HG02763 (cell line): Measurements from ENCODE around the gene CLTA.
A peak's percentile ranks its signal among the peaks of the same experiment; 100 is the strongest.
"Not testable (repeated sequence)": the region's sequence is repeated elsewhere in the genome, so short reads cannot be mapped to it uniquely, and the experiment has no call there.

Source experiments
- ATAC-seq: cut with Tn5 transposase; IDR thresholded peaks from one replicate; pipeline ENCODE4 v1.9.1; 2021; ENCODE audit warnings: mild to moderate bottlenecking, moderate library complexity; ENCODE audit not compliant: unreplicated experiment

Gene CLTA

GRCh38 chr9:36158122-36158521, 32.6 kb upstream of the CLTA start:
- ATAC-seq: no peak

- ATAC-seq: no peak
Observed at GRCh38 chr9:36158917-36159316, 31.8 kb upstream of the CLTA start.

- not testable (repeated sequence) for ATAC-seq
Observed at GRCh38 chr9:36159509-36159908, 31.2 kb upstream of the CLTA start.

- ATAC-seq: not testable (repeated sequence)
Observed at GRCh38 chr9:36160126-36160525, 30.6 kb upstream of the CLTA start.

- ATAC-seq: no peak
Observed at GRCh38 chr9:36161187-36161586, 29.5 kb upstream of the CLTA start.

DNA sequence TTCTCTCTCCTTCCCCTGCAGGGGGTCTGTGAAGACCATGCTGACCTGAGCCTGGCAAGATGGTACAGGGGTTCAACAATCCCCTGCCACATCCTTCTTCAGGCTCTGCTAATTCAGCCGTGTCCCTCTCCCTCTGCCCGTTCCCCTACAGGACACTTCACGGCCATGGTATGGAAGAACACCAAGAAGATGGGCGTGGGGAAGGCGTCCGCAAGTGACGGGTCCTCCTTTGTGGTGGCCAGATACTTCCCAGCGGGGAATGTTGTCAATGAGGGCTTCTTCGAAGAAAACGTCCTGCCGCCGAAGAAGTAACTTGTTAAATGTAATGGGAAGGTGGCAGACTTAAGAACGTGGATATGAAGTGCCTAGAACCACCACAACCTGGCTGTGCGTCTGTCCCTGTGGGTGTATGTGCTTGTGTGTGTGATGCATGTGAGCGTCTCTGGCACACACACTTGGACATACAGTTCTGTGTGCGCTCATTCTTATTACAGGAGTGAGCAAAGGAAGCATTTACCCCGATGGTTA, 28.4 kb upstream of the CLTA start:
- ATAC-seq: no peak

GRCh38 chr9:36163049-36163785, 27.5 kb upstream of the CLTA start:
- ATAC-seq: no peak

DNA sequence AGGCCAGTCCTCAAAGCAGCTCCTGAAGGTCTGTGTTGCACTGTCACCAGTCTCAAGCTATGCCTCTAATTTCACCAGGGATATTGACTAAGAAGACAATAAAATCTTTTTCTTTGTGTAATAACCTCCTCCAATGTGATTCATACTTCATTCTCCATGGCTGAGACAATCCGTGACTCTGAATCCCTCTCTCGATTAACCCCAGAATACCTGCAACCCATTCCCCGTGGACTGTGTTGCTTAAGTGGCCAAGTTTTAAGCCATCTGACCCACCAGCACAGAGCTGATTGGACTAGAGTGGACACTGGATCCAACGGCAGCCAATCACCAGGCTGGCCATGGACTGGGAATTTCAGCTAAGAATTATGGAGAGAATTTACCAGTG, 26.9 kb upstream of the CLTA start:
- no peak for ATAC-seq

GRCh38 chr9:36164372-36164771, 26.3 kb upstream of the CLTA start:
- no peak for ATAC-seq

GRCh38 chr9:36164989-36165388, 25.7 kb upstream of the CLTA start:
- no peak for ATAC-seq

- ATAC-seq: no peak
Observed at GRCh38 chr9:36165826-36166167, 24.9 kb upstream of the CLTA start.

- peak; percentile 88 for ATAC-seq
Observed at GRCh38 chr9:36166168-36166927, 24.4 kb upstream of the CLTA start.

DNA sequence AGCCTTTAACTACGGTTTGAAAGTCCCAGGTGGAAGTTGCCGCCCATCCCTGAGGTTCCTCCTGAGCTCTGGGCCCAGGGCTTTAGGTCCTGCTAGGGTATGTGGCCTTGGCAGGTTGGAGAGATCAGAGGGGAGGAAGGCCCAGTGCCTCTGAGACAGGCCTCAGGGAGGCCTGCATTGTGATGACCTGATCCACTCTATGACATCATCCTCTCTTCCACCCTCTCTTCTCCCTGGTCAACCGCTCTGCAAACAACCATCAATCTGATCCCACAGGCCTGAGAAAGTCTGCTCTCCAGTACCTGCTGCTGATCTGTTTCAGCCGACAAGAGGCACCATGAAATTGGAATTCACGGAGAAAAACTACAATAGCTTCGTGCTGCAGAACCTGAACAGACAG, 21.6 kb upstream of the CLTA start, which contains the start of gene CCIN:
CCIN (plus strand) TSS at position 223 of the 400 bp plus-strand sequence; CDS start at position 338, 115 bp downstream.
- no peak for ATAC-seq

GRCh38 chr9:36169708-36170107, 21.0 kb upstream of the CLTA start:
- no peak for ATAC-seq

GRCh38 chr9:36170531-36170930, 20.2 kb upstream of the CLTA start:
- ATAC-seq: no peak

DNA sequence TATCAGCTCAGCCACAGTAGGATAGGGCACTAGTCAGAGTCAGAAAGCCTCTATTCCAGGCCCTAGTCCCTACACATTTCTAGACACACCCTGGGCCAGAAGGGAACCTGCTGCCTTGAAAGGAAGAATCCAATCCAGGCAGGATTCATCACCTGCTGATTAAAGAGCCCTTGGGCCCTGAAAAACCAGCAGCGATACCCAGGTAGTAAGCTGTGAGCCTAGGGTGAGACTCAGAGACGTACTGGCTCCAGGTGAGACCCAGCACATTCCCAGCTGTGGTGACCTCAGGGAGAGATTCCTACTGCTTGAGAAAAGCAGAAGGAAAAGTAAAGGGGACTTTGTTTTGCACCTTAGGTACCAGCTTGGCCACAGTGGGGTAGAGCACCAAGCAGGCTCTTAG, 16.9 kb upstream of the CLTA start:
- no peak for ATAC-seq

DNA sequence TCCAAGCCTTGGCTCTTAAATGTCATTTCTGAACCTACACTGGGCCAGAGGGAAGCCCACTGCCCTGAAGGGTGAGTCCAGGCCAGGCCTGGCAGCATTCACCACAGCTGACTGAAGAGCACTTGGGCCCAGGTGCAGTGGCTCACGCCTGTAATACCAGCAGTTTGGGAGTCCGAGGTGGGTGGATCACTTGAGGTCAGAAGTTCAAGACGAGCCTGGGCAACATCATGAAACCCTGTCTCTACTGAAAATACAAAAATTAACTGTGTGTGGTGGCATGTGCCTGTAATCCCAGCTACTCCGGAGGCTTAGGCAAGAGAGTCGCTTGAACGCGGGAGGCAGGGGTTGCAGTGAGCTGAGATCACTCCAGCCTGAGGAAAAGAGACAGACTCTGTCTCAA, 16.4 kb upstream of the CLTA start:
- ATAC-seq: no peak

DNA sequence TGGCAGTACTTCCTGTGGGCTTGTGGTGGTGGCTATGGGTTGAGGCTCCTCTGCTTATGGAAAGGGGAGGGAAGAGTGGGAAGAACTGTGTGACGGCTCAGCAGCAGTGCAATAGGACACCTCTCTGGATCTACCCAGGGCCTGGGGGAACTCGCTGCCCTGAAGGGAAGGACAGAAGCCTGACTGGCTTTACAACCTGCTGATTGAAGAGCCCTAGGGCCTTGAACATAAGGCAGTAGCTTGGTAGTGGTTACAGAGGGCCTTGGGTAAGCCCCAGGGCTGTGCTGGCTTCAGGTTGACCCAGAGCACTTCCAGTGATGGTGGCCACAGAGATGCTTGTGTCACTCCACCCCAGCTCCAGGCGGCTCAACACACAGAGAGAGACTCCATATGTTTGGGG, 16.0 kb upstream of the CLTA start:
- no peak for ATAC-seq

DNA sequence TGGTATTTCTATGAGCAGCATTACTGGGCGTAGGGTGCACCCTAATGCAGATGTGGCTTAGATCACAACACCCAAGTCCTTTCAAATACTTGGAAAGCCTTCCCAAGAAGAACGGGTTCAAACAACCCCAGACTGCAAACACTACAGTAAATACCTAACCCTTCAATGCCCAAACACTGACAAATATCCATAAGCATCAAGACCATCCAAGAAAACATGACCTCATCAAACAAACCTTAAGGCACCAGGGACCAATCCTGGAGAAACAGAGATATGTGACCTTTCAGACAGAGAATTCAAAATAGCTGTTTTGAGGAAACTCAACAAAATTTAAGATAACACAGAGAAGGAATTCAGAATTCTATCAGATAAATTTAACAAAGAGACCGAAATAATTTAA, 15.5 kb upstream of the CLTA start:
- ATAC-seq: not testable (repeated sequence)

DNA sequence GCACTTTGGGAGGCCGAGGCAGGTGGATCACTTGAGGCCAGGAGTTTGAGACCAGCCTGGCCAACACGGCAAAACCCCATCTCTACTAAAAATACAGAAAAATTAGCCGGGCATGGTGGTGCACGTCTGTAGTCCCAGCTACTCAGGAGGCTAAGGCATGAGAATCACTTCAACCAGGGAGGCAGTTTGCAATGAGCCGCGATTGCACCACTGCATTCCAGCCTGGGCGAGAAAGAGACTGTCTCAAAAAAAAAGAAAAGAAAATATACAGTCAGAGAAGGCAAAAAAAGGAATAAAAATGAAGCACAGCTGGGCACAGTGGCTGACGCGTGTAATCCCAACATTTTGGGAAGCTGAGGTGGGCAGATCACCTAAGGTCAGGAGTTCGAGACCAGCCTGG, 14.2 kb upstream of the CLTA start:
- ATAC-seq: not testable (repeated sequence)

DNA sequence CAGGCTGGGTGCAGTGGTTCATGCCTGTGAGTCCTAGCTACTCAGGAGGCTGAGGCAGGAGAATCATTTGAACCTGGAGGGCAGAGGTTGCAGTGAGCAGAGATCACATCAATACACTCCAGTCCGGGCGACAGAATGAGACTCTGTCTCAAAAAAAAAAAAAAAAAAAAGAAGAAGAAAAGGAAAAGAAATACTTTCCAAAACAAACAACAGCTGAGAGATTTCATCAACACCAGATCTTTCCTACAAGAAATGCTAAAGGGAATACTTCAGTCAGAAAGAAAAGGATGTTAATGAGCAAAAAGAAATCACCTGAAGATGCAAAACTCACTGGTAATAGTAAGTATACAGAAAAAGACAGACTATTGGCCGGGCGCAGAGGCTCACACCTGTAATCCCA, 13.2 kb upstream of the CLTA start:
- ATAC-seq: no peak

DNA sequence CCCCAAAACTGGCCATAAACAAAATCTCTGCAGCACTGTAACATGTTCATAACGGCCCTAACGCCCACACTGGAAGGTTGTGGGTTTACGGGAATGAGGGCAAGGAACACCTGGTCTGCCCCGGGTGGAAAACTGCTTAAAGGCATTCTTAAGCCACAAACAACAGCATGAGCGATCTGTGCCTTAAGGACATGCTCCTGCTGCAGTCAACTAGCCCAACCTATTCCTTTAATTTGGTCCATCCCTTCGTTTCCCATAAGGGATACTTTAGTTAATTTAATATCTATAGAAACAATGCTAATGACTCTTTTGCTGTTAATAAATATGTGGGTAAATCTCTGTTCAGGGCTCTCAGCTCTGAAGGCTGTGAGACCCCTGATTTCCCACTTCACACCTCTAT, 10.5 kb upstream of the CLTA start:
- ATAC-seq: not testable (repeated sequence)
